ENCODE data around the gene TUSC2. TPM values are rescaled to one million over a fixed set of nuclear protein-coding genes. Genes with fewer than 3 reads are reported as not detected.
A peak's percentile ranks its signal among the peaks of the same experiment; 100 is the strongest.

The TUSC2 gene
- total and polyA plus RNA-seq, 2 of the 13 experiments (the other 11 are each of a cell fraction or from before 2014, with no cell fraction given): 36.7 to 39.1 TPM

DNA sequence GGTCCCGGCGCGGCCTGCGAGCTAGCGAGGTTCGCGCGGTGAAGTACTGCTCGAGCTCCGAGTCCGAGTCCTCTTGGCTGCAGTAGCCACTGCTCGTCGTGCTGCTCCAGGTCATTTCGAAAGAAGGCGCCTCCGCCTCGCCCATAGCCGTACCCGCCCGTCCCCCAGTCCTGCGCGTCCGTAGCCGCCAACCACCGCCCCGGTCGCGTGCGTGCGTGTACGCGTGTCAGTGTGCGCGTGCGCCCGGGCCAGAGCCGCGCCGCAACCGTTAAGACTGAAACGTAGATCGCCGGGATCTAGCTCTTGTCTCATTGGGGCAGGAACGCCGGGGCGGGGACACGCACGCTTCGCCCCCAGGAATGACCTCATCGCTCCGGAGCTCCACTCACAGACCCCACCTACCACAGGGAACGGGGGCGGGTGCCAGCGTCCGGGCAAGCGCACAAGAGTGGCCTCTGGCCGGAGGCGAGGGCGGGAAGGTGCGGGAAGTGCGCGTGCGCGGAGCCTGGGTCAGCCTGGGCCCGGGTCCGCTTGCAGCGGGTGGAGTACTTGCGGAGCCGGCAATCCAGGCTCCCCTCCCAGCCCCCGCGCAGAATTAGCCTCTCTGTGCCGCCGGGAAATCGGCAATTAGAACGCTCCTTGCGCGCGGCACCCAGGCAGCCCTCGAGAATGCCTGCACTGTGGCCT is 9.3 kb upstream of the TUSC2 start (continued):
- TF ChIP-seq ZBTB20 (CRISPR knock-in tag; IDR thresholded peaks at IDR 0.05; ENCODE audit: borderline replicate concordance, low read depth) (peak; percentile 20; the same call in 1 of the 2 replicates), ZNF777 (CRISPR knock-in tag; IDR thresholded peaks at IDR 0.05) (no peak), MLLT10 (CRISPR knock-in tag; IDR thresholded peaks at IDR 0.05) (no peak), ZNF570 (CRISPR knock-in tag; IDR thresholded peaks at IDR 0.05; ENCODE audit: borderline replicate concordance) (no peak), LCORL (IDR thresholded peaks at IDR 0.05) (no peak), LCORL (CRISPR knock-in tag; IDR thresholded peaks at IDR 0.05) (peak; percentile 83; the same call in 1 of the 2 replicates), ZNF737 (CRISPR knock-in tag; IDR thresholded peaks at IDR 0.05; ENCODE audit: borderline replicate concordance) (no peak), ZNF496 (CRISPR knock-in tag; IDR thresholded peaks at IDR 0.05; ENCODE audit: insufficient replicate concordance) (no peak), ETV6 (CRISPR knock-in tag; conservative IDR thresholded peaks at IDR 0.05) (no peak), ZNF616 (CRISPR knock-in tag; IDR thresholded peaks at IDR 0.05; ENCODE audit: low read depth) (no peak; the same call in 1 of the 2 replicates), ZNF136 (CRISPR knock-in tag; IDR thresholded peaks at IDR 0.05; ENCODE audit: low read depth) (peak; percentile 62; the same call in 1 of the 2 replicates), POLR2G (IDR thresholded peaks at IDR 0.05; ENCODE audit: low read depth, low read length) (peak; percentile 90), ZNF547 (CRISPR knock-in tag; IDR thresholded peaks at IDR 0.05) (peak; percentile 85), MED1 (CRISPR knock-in tag; IDR thresholded peaks at IDR 0.05) (peak; percentile 81), ZNF160 (CRISPR knock-in tag; IDR thresholded peaks at IDR 0.05) (peak; percentile 83; the same call in 1 of the 2 replicates), PPARG (CRISPR knock-in tag; conservative IDR thresholded peaks at IDR 0.05) (no peak), HNF4G (IDR thresholded peaks at IDR 0.05; ENCODE audit: borderline replicate concordance, low read depth, low read length) (no peak), HNF4G (CRISPR knock-in tag; IDR thresholded peaks at IDR 0.05; ENCODE audit: borderline replicate concordance, low read depth) (no peak), SATB2 (CRISPR knock-in tag; IDR thresholded peaks at IDR 0.05) (0 out of 2 replicates have a peak, but pooled peaks have one; percentile 24), ARID2 (CRISPR knock-in tag; IDR thresholded peaks at IDR 0.05; ENCODE audit: borderline replicate concordance) (0 out of 2 replicates have a peak, but pooled peaks have one; percentile 46), ARNTL (CRISPR knock-in tag; IDR thresholded peaks at IDR 0.05) (peak; percentile 93), ZNF839 (CRISPR knock-in tag; IDR thresholded peaks at IDR 0.05; ENCODE audit: borderline replicate concordance) (peak; percentile 39; the same call in 1 of the 2 replicates)
- TF ChIP-seq, protein P1, sequence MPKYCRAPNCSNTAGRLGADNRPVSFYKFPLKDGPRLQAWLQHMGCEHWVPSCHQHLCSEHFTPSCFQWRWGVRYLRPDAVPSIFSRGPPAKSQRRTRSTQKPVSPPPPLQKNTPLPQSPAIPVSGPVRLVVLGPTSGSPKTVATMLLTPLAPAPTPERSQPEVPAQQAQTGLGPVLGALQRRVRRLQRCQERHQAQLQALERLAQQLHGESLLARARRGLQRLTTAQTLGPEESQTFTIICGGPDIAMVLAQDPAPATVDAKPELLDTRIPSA (CRISPR knock-in tag; IDR thresholded peaks at IDR 0.05; ENCODE audit: borderline replicate concordance): no peak
- TF ChIP-seq, protein P2, sequence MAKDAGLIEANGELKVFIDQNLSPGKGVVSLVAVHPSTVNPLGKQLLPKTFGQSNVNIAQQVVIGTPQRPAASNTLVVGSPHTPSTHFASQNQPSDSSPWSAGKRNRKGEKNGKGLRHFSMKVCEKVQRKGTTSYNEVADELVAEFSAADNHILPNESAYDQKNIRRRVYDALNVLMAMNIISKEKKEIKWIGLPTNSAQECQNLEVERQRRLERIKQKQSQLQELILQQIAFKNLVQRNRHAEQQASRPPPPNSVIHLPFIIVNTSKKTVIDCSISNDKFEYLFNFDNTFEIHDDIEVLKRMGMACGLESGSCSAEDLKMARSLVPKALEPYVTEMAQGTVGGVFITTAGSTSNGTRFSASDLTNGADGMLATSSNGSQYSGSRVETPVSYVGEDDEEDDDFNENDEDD (CRISPR knock-in tag; IDR thresholded peaks at IDR 0.05; ENCODE audit: borderline replicate concordance): peak; percentile 86
- TF ChIP-seq, protein P3, sequence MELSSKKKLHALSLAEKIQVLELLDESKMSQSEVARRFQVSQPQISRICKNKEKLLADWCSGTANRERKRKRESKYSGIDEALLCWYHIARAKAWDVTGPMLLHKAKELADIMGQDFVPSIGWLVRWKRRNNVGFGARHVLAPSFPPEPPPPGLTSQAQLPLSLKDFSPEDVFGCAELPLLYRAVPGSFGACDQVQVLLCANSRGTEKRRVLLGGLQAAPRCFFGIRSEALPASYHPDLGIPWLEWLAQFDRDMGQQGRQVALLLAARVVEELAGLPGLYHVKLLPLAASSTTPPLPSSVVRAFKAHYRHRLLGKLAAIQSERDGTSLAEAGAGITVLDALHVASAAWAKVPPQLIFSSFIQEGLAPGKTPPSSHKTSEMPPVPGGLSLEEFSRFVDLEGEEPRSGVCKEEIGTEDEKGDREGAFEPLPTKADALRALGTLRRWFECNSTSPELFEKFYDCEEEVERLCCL (CRISPR knock-in tag; IDR thresholded peaks at IDR 0.05; ENCODE audit: borderline replicate concordance): no peak; the same call in 1 of the 2 replicates

All from HepG2 (cell line).